ENCODE results near the gene OSTM1.

The OSTM1 gene

GRCh38 chr6:108100003-108100402 lies 25.5 kb upstream of the OSTM1 start:
- DNase-seq: no peak

- no peak for DNase-seq
Measured at GRCh38 chr6:108097882-108098281, 23.3 kb upstream of the OSTM1 start.

- no peak for DNase-seq
Measured at GRCh38 chr6:108093781-108094300, 19.3 kb upstream of the OSTM1 start.

GRCh38 chr6:108091288-108091687 lies 16.7 kb upstream of the OSTM1 start:
- no peak for DNase-seq

- DNase-seq: no peak
Measured at GRCh38 chr6:108083349-108083748, 8.8 kb upstream of the OSTM1 start.

- DNase-seq: no peak
Measured at GRCh38 chr6:108082539-108082938, 8.0 kb upstream of the OSTM1 start.

GRCh38 chr6:108080010-108080780 lies 5.7 kb upstream of the OSTM1 start:
- no peak for DNase-seq

- no peak for DNase-seq
Measured at GRCh38 chr6:108078191-108078590, 3.6 kb upstream of the OSTM1 start.

- DNase-seq: no peak
Measured at GRCh38 chr6:108074057-108074358, 533 bp downstream of the OSTM1 start.

GRCh38 chr6:108071736-108072276 lies 2.7 kb downstream of the OSTM1 start:
- no peak for DNase-seq

GRCh38 chr6:108068618-108069017 lies 5.9 kb downstream of the OSTM1 start:
- DNase-seq: peak in 1 of 2 donors; percentile 18

GRCh38 chr6:108068182-108068581 lies 6.4 kb downstream of the OSTM1 start:
- no peak for DNase-seq

- no peak for DNase-seq
Measured at GRCh38 chr6:108052706-108053105, 21.8 kb downstream of the OSTM1 start.

- DNase-seq: no peak
Measured at GRCh38 chr6:108051481-108051880, 23.1 kb downstream of the OSTM1 start.

- no peak for DNase-seq
Measured at GRCh38 chr6:108039681-108040080, 34.9 kb downstream of the OSTM1 start.

GRCh38 chr6:108036884-108037283 lies 37.7 kb downstream of the OSTM1 start:
- DNase-seq: no peak

- DNase-seq: no peak
Measured at GRCh38 chr6:108031968-108032367, 42.6 kb downstream of the OSTM1 start.

GRCh38 chr6:108030211-108030610 lies 44.3 kb downstream of the OSTM1 start:
- no peak for DNase-seq

- DNase-seq: no peak
Measured at GRCh38 chr6:108029226-108029921, 45.2 kb downstream of the OSTM1 start.

GRCh38 chr6:108027594-108027993 lies 46.9 kb downstream of the OSTM1 start:
- DNase-seq: no peak

- no peak for DNase-seq
Measured at GRCh38 chr6:108027056-108027455, 47.5 kb downstream of the OSTM1 start.

- no peak for DNase-seq
Measured at GRCh38 chr6:108024427-108025073, 50.0 kb downstream of the OSTM1 start.

GRCh38 chr6:108020472-108021116 lies 53.9 kb downstream of the OSTM1 start:
- no peak for DNase-seq
